ENCODE measurements around the gene SPATS2L. TPM values are rescaled to one million over a fixed set of nuclear protein-coding genes. Genes with fewer than 3 reads are reported as not detected.

The SPATS2L gene
- total and polyA plus RNA-seq, 2 experiments from 2014 or later: 118 to 154 TPM

DNA sequence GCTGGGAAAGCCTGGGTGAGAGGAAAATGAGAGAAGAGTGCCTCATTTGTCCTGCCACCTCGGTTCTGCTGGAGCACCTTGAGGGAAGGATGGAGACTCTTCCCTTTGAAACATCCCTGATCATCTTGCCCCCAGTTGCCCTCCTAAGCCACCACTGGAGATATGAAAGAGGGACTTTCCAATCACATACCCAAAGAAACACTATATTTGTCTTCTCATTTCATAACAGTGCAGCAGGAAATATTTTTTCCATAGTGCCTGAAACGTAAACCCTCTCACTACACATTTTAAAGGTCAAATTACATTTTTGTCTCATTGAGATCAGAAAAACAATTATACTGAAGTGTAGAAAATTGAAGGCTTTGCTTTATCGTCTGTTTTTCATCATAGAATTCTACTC, 140.1 kb downstream of the SPATS2L start:
- no peaks in the 10 kb centered on the region for H3K9me2 ChIP-seq (ENCODE audit: insufficient read depth)
- no peaks in the 10 kb centered on the region; the same call in 1 of the 2 replicates for H3F3A ChIP-seq (replicated peaks; ENCODE audit: low read depth)
- H3K27ac Mint-ChIP-seq: no peak overlapping the region
- DNase-seq (ENCODE audit: low spot score): no peak
- H3K4me1 ChIP-seq (ENCODE audit: insufficient read depth): no peaks in the 10 kb centered on the region
- no peak overlapping the region for H3K4me3 ChIP-seq
- no peak overlapping the region for H3K27ac ChIP-seq (ENCODE audit: low read depth)
- H2AFZ ChIP-seq: no peak overlapping the region
- H3K4me3 Mint-ChIP-seq: no peak overlapping the region
- H3K4me1 Mint-ChIP-seq: no peaks in the 10 kb centered on the region
- peaks cover 73% of the 10 kb centered on the region for H3K36me3 Mint-ChIP-seq (ENCODE audit: low read depth)
- H3K27me3 Mint-ChIP-seq (ENCODE audit: insufficient read depth, low read depth, poor library complexity): peaks cover 5% of the 10 kb centered on the region
- ATAC-seq: no peak
- H3K36me3 ChIP-seq (ENCODE audit: insufficient read depth): peaks cover 23% of the 10 kb centered on the region
- no peaks in the 10 kb centered on the region for H3K9me3 Mint-ChIP-seq
- H3K27me3 ChIP-seq (ENCODE audit: insufficient read depth): no peaks in the 10 kb centered on the region
- no peaks in the 10 kb centered on the region; the same call in 1 of the 2 replicates for H3K79me2 ChIP-seq (replicated peaks; ENCODE audit: insufficient read depth)
- no peak for TF ChIP-seq ZNF331 (CRISPR knock-in tag; IDR thresholded peaks at IDR 0.05; ENCODE audit: low read depth)
- peaks cover 2% of the 10 kb centered on the region; the same call in 1 of the 2 replicates for H4K20me1 ChIP-seq (replicated peaks; ENCODE audit: insufficient read depth)
- H3K4me2 ChIP-seq: no peak overlapping the region

- H3K4me2 ChIP-seq: no peak overlapping the region
- H3K27me3 Mint-ChIP-seq (ENCODE audit: insufficient read depth, low read depth, poor library complexity): peaks cover 5% of the 10 kb centered on the region
- no peaks in the 10 kb centered on the region for H3K9me3 Mint-ChIP-seq
- no peak overlapping the region for H3K27ac Mint-ChIP-seq
- H3K4me1 ChIP-seq (ENCODE audit: insufficient read depth): no peaks in the 10 kb centered on the region; the same call in 1 of the 2 replicates
- H3K4me1 Mint-ChIP-seq: no peaks in the 10 kb centered on the region; the same call in 2 of the 3 replicates
- H3K27me3 ChIP-seq (ENCODE audit: insufficient read depth): no peaks in the 10 kb centered on the region
- no peak overlapping the region for H3K4me3 Mint-ChIP-seq
- no peak overlapping the region for H2AFZ ChIP-seq
- DNase-seq (ENCODE audit: low spot score) (no peak), ATAC-seq (no peak)
- no peaks in the 10 kb centered on the region; the same call in 1 of the 2 replicates for H3F3A ChIP-seq (replicated peaks; ENCODE audit: low read depth)
- H3K36me3 Mint-ChIP-seq (ENCODE audit: low read depth): peaks cover 73% of the 10 kb centered on the region
- H3K27ac ChIP-seq (ENCODE audit: low read depth): no peak overlapping the region
- H3K4me3 ChIP-seq: no peak overlapping the region
- peaks cover 26% of the 10 kb centered on the region for H3K36me3 ChIP-seq (ENCODE audit: insufficient read depth)
- H3K79me2 ChIP-seq (replicated peaks; ENCODE audit: insufficient read depth): no peaks in the 10 kb centered on the region; the same call in 1 of the 2 replicates
- H3K9me2 ChIP-seq (ENCODE audit: insufficient read depth): no peaks in the 10 kb centered on the region
- peaks cover 6% of the 10 kb centered on the region; the same call in 1 of the 2 replicates for H4K20me1 ChIP-seq (replicated peaks; ENCODE audit: insufficient read depth)
- TF ChIP-seq JUNB (IDR thresholded peaks at IDR 0.05; ENCODE audit: unreplicated experiment) (no peak), CTCF (conservative IDR thresholded peaks at IDR 0.05; ENCODE audit: low read depth in 2 of 2) (no peak), EZH2phosphoT487 (IDR thresholded peaks at IDR 0.05; ENCODE audit: unreplicated experiment) (no peak), ZNF462 (CRISPR knock-in tag; IDR thresholded peaks at IDR 0.05) (no peak), ZNF331 (CRISPR knock-in tag; IDR thresholded peaks at IDR 0.05; ENCODE audit: low read depth) (no peak), REST (IDR thresholded peaks at IDR 0.05; ENCODE audit: unreplicated experiment) (no peak)
- TF ChIP-seq, protein P1, sequence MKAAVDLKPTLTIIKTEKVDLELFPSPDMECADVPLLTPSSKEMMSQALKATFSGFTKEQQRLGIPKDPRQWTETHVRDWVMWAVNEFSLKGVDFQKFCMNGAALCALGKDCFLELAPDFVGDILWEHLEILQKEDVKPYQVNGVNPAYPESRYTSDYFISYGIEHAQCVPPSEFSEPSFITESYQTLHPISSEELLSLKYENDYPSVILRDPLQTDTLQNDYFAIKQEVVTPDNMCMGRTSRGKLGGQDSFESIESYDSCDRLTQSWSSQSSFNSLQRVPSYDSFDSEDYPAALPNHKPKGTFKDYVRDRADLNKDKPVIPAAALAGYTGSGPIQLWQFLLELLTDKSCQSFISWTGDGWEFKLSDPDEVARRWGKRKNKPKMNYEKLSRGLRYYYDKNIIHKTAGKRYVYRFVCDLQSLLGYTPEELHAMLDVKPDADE (IDR thresholded peaks at IDR 0.05): no peak
Measured at GRCh38 chr2:200447139-200447855, 140.8 kb downstream of the SPATS2L start.

Data from GM23338 (cell line).